Parathyroid adenoma (tissue), 2 donors: ENCODE measurements around the gene YJEFN3.

Experiments
- H2AFZ ChIP-seq: fragments of 300-600 bp; sonication (generic); one replicate; pipeline ENCODE4 v1.7.0; 2017; ENCODE audit warnings: antibody characterized with exemption, mild to moderate bottlenecking
- H3K27ac ChIP-seq: fragments of 300-600 bp; sonication (generic); one replicate; pipeline ENCODE4 v1.7.0; 2017
- H3K27me3 ChIP-seq: fragments of 300-600 bp; sonication (generic); one replicate; pipeline ENCODE4 v1.7.0; 2017; ENCODE audit warnings: low read length; ENCODE audit not compliant: control insufficient read depth, insufficient read depth
- H3K36me3 ChIP-seq: fragments of 300-600 bp; sonication (generic); one replicate; pipeline ENCODE4 v1.7.0; 2017; ENCODE audit warnings: low read length; ENCODE audit not compliant: control insufficient read depth, insufficient read depth
- H3K4me1 ChIP-seq: fragments of 300-600 bp; sonication (generic); one replicate; pipeline ENCODE4 v1.7.0; 2017; ENCODE audit warnings: control low read depth
- H3K4me2 ChIP-seq: fragments of 300-600 bp; sonication (generic); one replicate; pipeline ENCODE4 v1.7.0; 2017; ENCODE audit warnings: low read length
- H3K4me3 ChIP-seq: fragments of 300-600 bp; sonication (generic); one replicate; pipeline ENCODE4 v1.7.0; 2017; ENCODE audit warnings: low read depth, low read length
- H3K79me2 ChIP-seq: fragments of 300-600 bp; sonication (generic); one replicate; pipeline ENCODE4 v1.7.0; 2017; ENCODE audit warnings: control low read depth
- H3K9ac ChIP-seq: fragments of 300-600 bp; sonication (generic); one replicate; pipeline ENCODE4 v1.7.0; 2017; ENCODE audit warnings: mild to moderate bottlenecking
- H3K9me3 ChIP-seq: fragments of 300-600 bp; sonication (generic); one replicate; pipeline ENCODE4 v1.7.0; 2017; ENCODE audit warnings: low read length; ENCODE audit not compliant: control insufficient read depth
- TF ChIP-seq, protein P1 (sequence below): fragments of 300-600 bp; sonication (generic); IDR thresholded peaks from one replicate; pipeline ENCODE4 v1.7.0; 2017; ENCODE audit warnings: antibody characterized with exemption, mild to moderate bottlenecking
- donor health status: primary hyperparathyroidism.

The YJEFN3 gene

GRCh38 chr19:19514881-19515641 lies 13.7 kb upstream of the YJEFN3 start, which contains the start of gene TSSK6:
Gene TSSK6 (minus strand): TSS chr19:19515548. CDS start chr19:19515427, 121 bp downstream.
- H3K9me3 ChIP-seq: no peaks in the 10 kb centered on the region
- H3K79me2 ChIP-seq: peaks cover 32% of the 10 kb centered on the region
- peak within 1 kb of the TSS; percentile 78 for H3K27ac ChIP-seq
- H3K9ac ChIP-seq: peak within 1 kb of the TSS; percentile 83
- H3K36me3 ChIP-seq: no peaks in the 10 kb centered on the region
- H2AFZ ChIP-seq: peak within 1 kb of the TSS; percentile 92
- TF ChIP-seq, protein P1, sequence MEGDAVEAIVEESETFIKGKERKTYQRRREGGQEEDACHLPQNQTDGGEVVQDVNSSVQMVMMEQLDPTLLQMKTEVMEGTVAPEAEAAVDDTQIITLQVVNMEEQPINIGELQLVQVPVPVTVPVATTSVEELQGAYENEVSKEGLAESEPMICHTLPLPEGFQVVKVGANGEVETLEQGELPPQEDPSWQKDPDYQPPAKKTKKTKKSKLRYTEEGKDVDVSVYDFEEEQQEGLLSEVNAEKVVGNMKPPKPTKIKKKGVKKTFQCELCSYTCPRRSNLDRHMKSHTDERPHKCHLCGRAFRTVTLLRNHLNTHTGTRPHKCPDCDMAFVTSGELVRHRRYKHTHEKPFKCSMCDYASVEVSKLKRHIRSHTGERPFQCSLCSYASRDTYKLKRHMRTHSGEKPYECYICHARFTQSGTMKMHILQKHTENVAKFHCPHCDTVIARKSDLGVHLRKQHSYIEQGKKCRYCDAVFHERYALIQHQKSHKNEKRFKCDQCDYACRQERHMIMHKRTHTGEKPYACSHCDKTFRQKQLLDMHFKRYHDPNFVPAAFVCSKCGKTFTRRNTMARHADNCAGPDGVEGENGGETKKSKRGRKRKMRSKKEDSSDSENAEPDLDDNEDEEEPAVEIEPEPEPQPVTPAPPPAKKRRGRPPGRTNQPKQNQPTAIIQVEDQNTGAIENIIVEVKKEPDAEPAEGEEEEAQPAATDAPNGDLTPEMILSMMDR: no peak
- H3K4me2 ChIP-seq: peak within 1 kb of the TSS; percentile 82
- peak within 1 kb of the TSS; percentile 82 for H3K4me3 ChIP-seq
- peaks cover 10% of the 10 kb centered on the region for H3K4me1 ChIP-seq
- no peaks in the 10 kb centered on the region for H3K27me3 ChIP-seq

DNA sequence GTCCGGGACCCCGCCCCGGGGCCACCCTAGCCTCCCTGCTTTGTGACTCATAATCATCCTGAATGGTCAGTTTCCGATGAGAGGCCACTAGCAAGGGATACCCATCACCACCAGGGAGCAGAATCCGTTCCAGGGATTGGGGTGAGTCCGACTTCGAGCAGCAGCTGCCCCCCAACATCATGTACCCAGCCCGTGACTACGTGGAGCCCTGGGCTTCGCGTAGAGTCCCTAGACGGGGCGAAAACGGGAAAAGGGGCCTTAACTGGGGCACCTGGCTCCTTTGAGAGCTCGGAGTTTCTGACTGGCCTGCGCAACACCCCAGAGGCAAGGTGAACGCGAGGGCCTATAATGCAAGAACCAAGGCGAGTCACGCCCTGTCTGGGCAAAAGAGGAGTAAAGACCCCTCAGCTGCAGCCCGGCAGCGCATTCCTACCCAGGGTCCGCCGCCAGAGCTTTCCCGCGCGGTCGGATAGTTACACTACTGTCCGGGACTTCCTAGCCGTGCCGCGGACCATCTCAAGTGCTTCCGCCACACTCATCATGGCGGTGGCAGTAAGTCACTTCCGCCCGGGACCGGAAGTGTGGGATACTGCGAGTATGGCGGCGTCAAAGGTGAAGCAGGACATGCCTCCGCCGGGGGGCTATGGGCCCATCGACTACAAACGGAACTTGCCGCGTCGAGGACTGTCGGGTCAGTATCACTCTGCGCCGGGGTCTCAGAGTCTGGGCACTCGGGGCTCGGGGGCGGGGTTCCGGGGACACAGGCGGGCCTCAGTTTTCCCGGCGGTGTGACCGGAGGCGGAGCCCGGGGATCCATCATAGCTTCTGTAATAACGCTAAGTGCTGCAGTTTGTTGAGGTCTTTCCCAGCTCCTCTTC lies 12.8 kb upstream of the YJEFN3 start, which contains the start of gene NDUFA13:
Gene NDUFA13, plus strand, starts transcription at position 584 of the 878 bp plus-strand sequence. Its CDS starts 14 bp downstream, at position 598.
- Histone ChIP-seq H3K79me2 (peaks cover 39% of the 10 kb centered on the region), H3K9me3 (no peaks in the 10 kb centered on the region), H3K27me3 (no peaks in the 10 kb centered on the region), H3K4me2 (peak within 1 kb of the TSS; percentile 82), H3K36me3 (no peaks in the 10 kb centered on the region), H3K27ac (peak within 1 kb of the TSS; percentile 78), H2AFZ (peak within 1 kb of the TSS; percentile 92), H3K4me3 (peak within 1 kb of the TSS; percentile 82), H3K4me1 (peaks cover 10% of the 10 kb centered on the region), H3K9ac (peak within 1 kb of the TSS; percentile 83)
- TF ChIP-seq, protein P1: no peak

- H3K36me3 ChIP-seq: no peaks in the 10 kb centered on the region
- no peaks in the 10 kb centered on the region for H3K27me3 ChIP-seq
- H3K9me3 ChIP-seq: no peaks in the 10 kb centered on the region
- no peak overlapping the region for H3K9ac ChIP-seq
- H3K27ac ChIP-seq: no peak overlapping the region
- H3K4me3 ChIP-seq: peak overlapping the region; percentile 82
- H3K4me2 ChIP-seq: peak overlapping the region; percentile 72
- peaks cover 10% of the 10 kb centered on the region for H3K4me1 ChIP-seq
- peaks cover 41% of the 10 kb centered on the region for H3K79me2 ChIP-seq
- TF ChIP-seq, protein P1: no peak
- no peak overlapping the region for H2AFZ ChIP-seq
These were observed 11.5 kb upstream of the YJEFN3 start for GRCh38 chr19:19517235-19517619.

- H3K9ac ChIP-seq: no peak overlapping the region
- peaks cover 47% of the 10 kb centered on the region for H3K79me2 ChIP-seq
- H3K36me3 ChIP-seq: no peaks in the 10 kb centered on the region
- no peak overlapping the region for H3K4me2 ChIP-seq
- H3K27ac ChIP-seq: no peak overlapping the region
- H3K4me1 ChIP-seq: peaks cover 10% of the 10 kb centered on the region
- no peak overlapping the region for H2AFZ ChIP-seq
- H3K4me3 ChIP-seq: no peak overlapping the region
- TF ChIP-seq, protein P1: no peak
- no peaks in the 10 kb centered on the region for H3K9me3 ChIP-seq
- H3K27me3 ChIP-seq: no peaks in the 10 kb centered on the region
These were observed 7.7 kb upstream of the YJEFN3 start for GRCh38 chr19:19520989-19521388.
